Measurements from ENCODE around the gene ALKBH8. TPM values are rescaled to one million over a fixed set of nuclear protein-coding genes. Genes with fewer than 3 reads are reported as not detected.
A peak's percentile ranks its signal among the peaks of the same experiment; 100 is the strongest.

Gene ALKBH8
- polyA plus RNA-seq, 2 of the 4 experiments (the other 2 are of a cell fraction): 6.5 to 10.8 TPM

DNA sequence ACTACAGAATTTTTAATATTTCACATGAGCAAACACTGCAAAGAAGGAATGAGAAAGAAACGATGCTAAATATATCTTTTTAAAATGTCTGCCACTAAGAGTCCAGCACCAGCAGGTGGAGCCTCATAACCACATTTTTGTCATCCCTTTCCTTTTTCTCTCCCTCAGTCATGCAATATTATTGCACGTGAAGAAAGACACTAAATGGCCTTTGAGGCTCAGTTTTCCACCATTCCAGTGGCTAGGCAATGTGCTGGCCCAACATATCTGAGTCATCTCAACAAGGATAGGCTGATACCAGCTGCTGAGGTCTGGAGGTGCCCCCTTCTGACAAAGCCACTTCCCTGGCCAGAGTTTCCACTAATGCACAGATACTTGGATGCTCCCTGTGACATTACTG is 1.8 kb downstream of the ALKBH8 start:
- peak; percentile 63 to 69 for TF ChIP-seq RAD21 (conservative IDR thresholded peaks at IDR 0.05 in 1 of 2, IDR thresholded peaks at IDR 0.05 in 1 of 2)
- TF ChIP-seq TP53 (CRISPR knock-in tag; IDR thresholded peaks at IDR 0.05): no peak
- no peak for TF ChIP-seq SREBF2 (IDR thresholded peaks at IDR 0.05)
- no peak for TF ChIP-seq MAZ (IDR thresholded peaks at IDR 0.05; ENCODE audit: borderline replicate concordance, low read depth, low read length)
- no peak for TF ChIP-seq JUN (IDR thresholded peaks at IDR 0.05)
- TF ChIP-seq SMC3 (IDR thresholded peaks at IDR 0.05): peak; percentile 64
- TF ChIP-seq, protein P1, sequence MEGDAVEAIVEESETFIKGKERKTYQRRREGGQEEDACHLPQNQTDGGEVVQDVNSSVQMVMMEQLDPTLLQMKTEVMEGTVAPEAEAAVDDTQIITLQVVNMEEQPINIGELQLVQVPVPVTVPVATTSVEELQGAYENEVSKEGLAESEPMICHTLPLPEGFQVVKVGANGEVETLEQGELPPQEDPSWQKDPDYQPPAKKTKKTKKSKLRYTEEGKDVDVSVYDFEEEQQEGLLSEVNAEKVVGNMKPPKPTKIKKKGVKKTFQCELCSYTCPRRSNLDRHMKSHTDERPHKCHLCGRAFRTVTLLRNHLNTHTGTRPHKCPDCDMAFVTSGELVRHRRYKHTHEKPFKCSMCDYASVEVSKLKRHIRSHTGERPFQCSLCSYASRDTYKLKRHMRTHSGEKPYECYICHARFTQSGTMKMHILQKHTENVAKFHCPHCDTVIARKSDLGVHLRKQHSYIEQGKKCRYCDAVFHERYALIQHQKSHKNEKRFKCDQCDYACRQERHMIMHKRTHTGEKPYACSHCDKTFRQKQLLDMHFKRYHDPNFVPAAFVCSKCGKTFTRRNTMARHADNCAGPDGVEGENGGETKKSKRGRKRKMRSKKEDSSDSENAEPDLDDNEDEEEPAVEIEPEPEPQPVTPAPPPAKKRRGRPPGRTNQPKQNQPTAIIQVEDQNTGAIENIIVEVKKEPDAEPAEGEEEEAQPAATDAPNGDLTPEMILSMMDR (IDR thresholded peaks at IDR 0.05): peak; percentile 68
- no peak for TF ChIP-seq GATA3 (IDR thresholded peaks at IDR 0.05; ENCODE audit: borderline replicate concordance)
- TF ChIP-seq, protein P2, sequence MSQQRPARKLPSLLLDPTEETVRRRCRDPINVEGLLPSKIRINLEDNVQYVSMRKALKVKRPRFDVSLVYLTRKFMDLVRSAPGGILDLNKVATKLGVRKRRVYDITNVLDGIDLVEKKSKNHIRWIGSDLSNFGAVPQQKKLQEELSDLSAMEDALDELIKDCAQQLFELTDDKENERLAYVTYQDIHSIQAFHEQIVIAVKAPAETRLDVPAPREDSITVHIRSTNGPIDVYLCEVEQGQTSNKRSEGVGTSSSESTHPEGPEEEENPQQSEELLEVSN (IDR thresholded peaks at IDR 0.05; ENCODE audit: borderline replicate concordance, low read depth): no peak
- TF ChIP-seq, protein P3, sequence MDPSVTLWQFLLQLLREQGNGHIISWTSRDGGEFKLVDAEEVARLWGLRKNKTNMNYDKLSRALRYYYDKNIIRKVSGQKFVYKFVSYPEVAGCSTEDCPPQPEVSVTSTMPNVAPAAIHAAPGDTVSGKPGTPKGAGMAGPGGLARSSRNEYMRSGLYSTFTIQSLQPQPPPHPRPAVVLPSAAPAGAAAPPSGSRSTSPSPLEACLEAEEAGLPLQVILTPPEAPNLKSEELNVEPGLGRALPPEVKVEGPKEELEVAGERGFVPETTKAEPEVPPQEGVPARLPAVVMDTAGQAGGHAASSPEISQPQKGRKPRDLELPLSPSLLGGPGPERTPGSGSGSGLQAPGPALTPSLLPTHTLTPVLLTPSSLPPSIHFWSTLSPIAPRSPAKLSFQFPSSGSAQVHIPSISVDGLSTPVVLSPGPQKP (IDR thresholded peaks at IDR 0.05; ENCODE audit: low read depth, low read length): no peak
- TF ChIP-seq FOSB (CRISPR knock-in tag; IDR thresholded peaks at IDR 0.05): no peak
- WGBS (ENCODE audit: missing lambda C conversion rate): 0% methylated on average over 2 of the region's 2 CpGs
- peak overlapping the region; percentile 84 for H3K4me2 ChIP-seq
- peak; percentile 26 to 44 for DNase-seq (ENCODE audit: low read depth in 1 of 2, low spot score in 1 of 2)
- no peak for FAIRE-seq
- H3K9me3 ChIP-seq: no peaks in the 10 kb centered on the region
- peak in 1 of 2 experiments; percentile 10; a peak in 2 of 6 replicates for ATAC-seq
- POLR2A ChIA-PET: interaction anchor here (0.8 kb wide), 1 partner anchor 277 kb away, joined by 3 read pairs; no protein-coding TSS in a partner anchor
- no peak overlapping the region for H3K4me3 ChIP-seq
- CTCF ChIA-PET: interaction anchor here (0.6 to 10.1 kb wide), 17 partner anchors 8 to 219 kb away, joined by 3 to 75 read pairs (median 4); no protein-coding TSS in a partner anchor
- H3K4me1 ChIP-seq: peaks cover 47% of the 10 kb centered on the region
- peak overlapping the region; percentile 55 to 86 for H3K27ac ChIP-seq

DNA sequence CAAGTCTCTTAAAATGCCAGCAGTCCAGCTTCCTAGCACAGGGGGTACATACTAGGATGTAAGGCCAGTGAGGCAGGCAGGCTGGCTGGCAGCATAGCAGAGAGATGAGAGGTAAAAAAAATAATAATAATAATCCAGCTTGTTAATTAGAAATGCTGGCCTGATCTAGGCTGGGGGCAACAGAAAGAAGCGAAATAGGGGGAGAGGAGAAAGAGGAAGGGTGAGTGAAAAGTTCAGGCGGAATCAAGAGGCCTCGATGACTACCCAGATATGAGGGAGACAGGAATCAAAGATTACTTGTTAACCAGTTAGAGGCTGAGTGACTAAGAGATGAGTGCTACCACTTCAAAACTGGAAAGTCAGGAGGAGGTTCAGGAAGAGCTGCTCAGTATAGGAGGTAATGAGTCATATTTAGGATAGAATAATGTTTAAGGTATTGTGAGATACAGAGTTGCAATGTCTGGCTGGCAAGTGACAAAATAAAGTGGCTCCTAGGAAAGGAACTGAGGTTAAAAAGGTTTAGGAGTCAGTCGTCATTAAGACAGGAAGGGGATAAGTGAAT is 2.8 kb downstream of the ALKBH8 start:
- no peak for FAIRE-seq
- H3K4me1 ChIP-seq: peaks cover 47% of the 10 kb centered on the region
- CTCF ChIA-PET: interaction anchor here (0.6 to 10.1 kb wide), 22 partner anchors 7 to 287 kb away, joined by 3 to 75 read pairs (median 4); no protein-coding TSS in a partner anchor
- no peaks in the 10 kb centered on the region for H3K9me3 ChIP-seq
- peak overlapping the region; percentile 58 to 86 for H3K27ac ChIP-seq
- ATAC-seq: peak; percentile 73; a peak in 5 of 6 replicates
- H3K4me3 ChIP-seq: no peak overlapping the region
- 9% methylated on average over 4 of the region's 4 CpGs for WGBS (ENCODE audit: missing lambda C conversion rate)
- POLR2A ChIA-PET: interaction anchor here (0.8 kb wide), 1 partner anchor 278 kb away, joined by 3 read pairs; no protein-coding TSS in a partner anchor
- H3K4me2 ChIP-seq: peak overlapping the region; percentile 84
- DNase-seq (ENCODE audit: low read depth in 1 of 2, low spot score in 1 of 2): peak; percentile 23 to 64
- TF ChIP-seq JUNB (IDR thresholded peaks at IDR 0.05) (peak; percentile 51), HEYL (CRISPR knock-in tag; IDR thresholded peaks at IDR 0.05) (no peak), KDM1A (IDR thresholded peaks at IDR 0.05; ENCODE audit: low read depth) (no peak), CBX8 (IDR thresholded peaks at IDR 0.05) (no peak), ZSCAN20 (CRISPR knock-in tag; IDR thresholded peaks at IDR 0.05) (no peak), FOSL2 (IDR thresholded peaks at IDR 0.05) (0 out of 2 replicates have a peak, but pooled peaks have one; percentile 12), FOSL2 (CRISPR knock-in tag; IDR thresholded peaks at IDR 0.05) (peak; percentile 74), CHD4 (IDR thresholded peaks at IDR 0.05; ENCODE audit: borderline replicate concordance) (no peak), HDAC2 (IDR thresholded peaks at IDR 0.05) (no peak), ZNF302 (CRISPR knock-in tag; IDR thresholded peaks at IDR 0.05) (no peak), KDM5A (IDR thresholded peaks at IDR 0.05) (no peak)
- TF ChIP-seq, protein P4, sequence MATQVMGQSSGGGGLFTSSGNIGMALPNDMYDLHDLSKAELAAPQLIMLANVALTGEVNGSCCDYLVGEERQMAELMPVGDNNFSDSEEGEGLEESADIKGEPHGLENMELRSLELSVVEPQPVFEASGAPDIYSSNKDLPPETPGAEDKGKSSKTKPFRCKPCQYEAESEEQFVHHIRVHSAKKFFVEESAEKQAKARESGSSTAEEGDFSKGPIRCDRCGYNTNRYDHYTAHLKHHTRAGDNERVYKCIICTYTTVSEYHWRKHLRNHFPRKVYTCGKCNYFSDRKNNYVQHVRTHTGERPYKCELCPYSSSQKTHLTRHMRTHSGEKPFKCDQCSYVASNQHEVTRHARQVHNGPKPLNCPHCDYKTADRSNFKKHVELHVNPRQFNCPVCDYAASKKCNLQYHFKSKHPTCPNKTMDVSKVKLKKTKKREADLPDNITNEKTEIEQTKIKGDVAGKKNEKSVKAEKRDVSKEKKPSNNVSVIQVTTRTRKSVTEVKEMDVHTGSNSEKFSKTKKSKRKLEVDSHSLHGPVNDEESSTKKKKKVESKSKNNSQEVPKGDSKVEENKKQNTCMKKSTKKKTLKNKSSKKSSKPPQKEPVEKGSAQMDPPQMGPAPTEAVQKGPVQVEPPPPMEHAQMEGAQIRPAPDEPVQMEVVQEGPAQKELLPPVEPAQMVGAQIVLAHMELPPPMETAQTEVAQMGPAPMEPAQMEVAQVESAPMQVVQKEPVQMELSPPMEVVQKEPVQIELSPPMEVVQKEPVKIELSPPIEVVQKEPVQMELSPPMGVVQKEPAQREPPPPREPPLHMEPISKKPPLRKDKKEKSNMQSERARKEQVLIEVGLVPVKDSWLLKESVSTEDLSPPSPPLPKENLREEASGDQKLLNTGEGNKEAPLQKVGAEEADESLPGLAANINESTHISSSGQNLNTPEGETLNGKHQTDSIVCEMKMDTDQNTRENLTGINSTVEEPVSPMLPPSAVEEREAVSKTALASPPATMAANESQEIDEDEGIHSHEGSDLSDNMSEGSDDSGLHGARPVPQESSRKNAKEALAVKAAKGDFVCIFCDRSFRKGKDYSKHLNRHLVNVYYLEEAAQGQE (IDR thresholded peaks at IDR 0.05): no peak
- TF ChIP-seq, protein P2 (IDR thresholded peaks at IDR 0.05; ENCODE audit: borderline replicate concordance, low read depth): no peak
- TF ChIP-seq, protein P5, sequence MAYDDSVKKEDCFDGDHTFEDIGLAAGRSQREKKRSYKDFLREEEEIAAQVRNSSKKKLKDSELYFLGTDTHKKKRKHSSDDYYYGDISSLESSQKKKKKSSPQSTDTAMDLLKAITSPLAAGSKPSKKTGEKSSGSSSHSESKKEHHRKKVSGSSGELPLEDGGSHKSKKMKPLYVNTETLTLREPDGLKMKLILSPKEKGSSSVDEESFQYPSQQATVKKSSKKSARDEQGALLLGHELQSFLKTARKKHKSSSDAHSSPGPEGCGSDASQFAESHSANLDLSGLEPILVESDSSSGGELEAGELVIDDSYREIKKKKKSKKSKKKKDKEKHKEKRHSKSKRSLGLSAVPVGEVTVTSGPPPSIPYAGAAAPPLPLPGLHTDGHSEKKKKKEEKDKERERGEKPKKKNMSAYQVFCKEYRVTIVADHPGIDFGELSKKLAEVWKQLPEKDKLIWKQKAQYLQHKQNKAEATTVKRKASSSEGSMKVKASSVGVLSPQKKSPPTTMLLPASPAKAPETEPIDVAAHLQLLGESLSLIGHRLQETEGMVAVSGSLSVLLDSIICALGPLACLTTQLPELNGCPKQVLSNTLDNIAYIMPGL (CRISPR knock-in tag; IDR thresholded peaks at IDR 0.05; ENCODE audit: borderline replicate concordance): no peak
- TF ChIP-seq, protein P1 (IDR thresholded peaks at IDR 0.05): no peak
